ENCODE results near the gene CLCN4. TPM values are rescaled to one million over a fixed set of nuclear protein-coding genes. Genes with fewer than 3 reads are reported as not detected.

Gene CLCN4
- total and polyA plus RNA-seq, 2 donors from 2014 or later, result 2.4 to 7.3 TPM

- no peak for TF ChIP-seq CTCF (IDR thresholded peaks at IDR 0.05; ENCODE audit: borderline replicate concordance, extremely low read depth, insufficient read depth)
- Histone ChIP-seq H3K4me1 (ENCODE audit: control insufficient read depth in 2 of 3, insufficient read depth in 2 of 3, low read depth in 1 of 3, low read length in 3 of 3) (no peaks in the 10 kb centered on the region), H3K27me3 (ENCODE audit: control insufficient read depth, insufficient read depth, low read length) (no peaks in the 10 kb centered on the region), H3K9ac (ENCODE audit: low read length in 3 of 3) (no peak overlapping the region), H3K27ac (ENCODE audit: low read depth in 2 of 2, low read length in 2 of 2) (no peak overlapping the region), H3K4me3 (ENCODE audit: low read length in 3 of 3) (no peak overlapping the region), H3K36me3 (ENCODE audit: control insufficient read depth in 2 of 3, insufficient read depth in 3 of 3, low read length in 3 of 3) (no peaks in the 10 kb centered on the region), H3K9me3 (ENCODE audit: control insufficient read depth in 2 of 3, insufficient read depth in 1 of 3, low read length in 3 of 3) (no peaks in the 10 kb centered on the region)
- intact Hi-C loops (cut with DNase I), result no loop called here
- FAIRE-seq (no peak), DNase-seq (no peak)
These were observed 67.0 kb downstream of the CLCN4 start for GRCh38 chrX:10223781-10224180.

- Histone ChIP-seq H3K27me3 (ENCODE audit: control insufficient read depth, insufficient read depth, low read length) (no peaks in the 10 kb centered on the region), H3K27ac (ENCODE audit: low read depth in 2 of 2, low read length in 2 of 2) (no peak overlapping the region), H3K36me3 (ENCODE audit: control insufficient read depth in 2 of 3, insufficient read depth in 3 of 3, low read length in 3 of 3) (no peaks in the 10 kb centered on the region), H3K4me3 (ENCODE audit: low read length in 3 of 3) (no peak overlapping the region), H3K4me1 (ENCODE audit: control insufficient read depth in 2 of 3, insufficient read depth in 2 of 3, low read depth in 1 of 3, low read length in 3 of 3) (no peaks in the 10 kb centered on the region), H3K9me3 (ENCODE audit: control insufficient read depth in 2 of 3, insufficient read depth in 1 of 3, low read length in 3 of 3) (no peaks in the 10 kb centered on the region), H3K9ac (ENCODE audit: low read length in 3 of 3) (no peak overlapping the region)
- no peak for FAIRE-seq
- DNase-seq, result no peak
- intact Hi-C loops (cut with DNase I), result no loop called here
- TF ChIP-seq CTCF (IDR thresholded peaks at IDR 0.05; ENCODE audit: borderline replicate concordance, extremely low read depth, insufficient read depth), result no peak
These were observed 73.4 kb downstream of the CLCN4 start for GRCh38 chrX:10230222-10230621.

- FAIRE-seq (no peak), DNase-seq (no peak)
- H3K27me3 ChIP-seq (ENCODE audit: control insufficient read depth, insufficient read depth, low read length), result no peaks in the 10 kb centered on the region
- no peak overlapping the region for H3K4me3 ChIP-seq (ENCODE audit: low read length in 3 of 3)
- TF ChIP-seq CTCF (IDR thresholded peaks at IDR 0.05; ENCODE audit: borderline replicate concordance, extremely low read depth, insufficient read depth), result no peak
- H3K9ac ChIP-seq (ENCODE audit: low read length in 3 of 3), result no peak overlapping the region
- H3K4me1 ChIP-seq (ENCODE audit: control insufficient read depth in 2 of 3, insufficient read depth in 2 of 3, low read depth in 1 of 3, low read length in 3 of 3), result no peaks in the 10 kb centered on the region
- H3K36me3 ChIP-seq (ENCODE audit: control insufficient read depth in 2 of 3, insufficient read depth in 3 of 3, low read length in 3 of 3), result no peaks in the 10 kb centered on the region
- no peaks in the 10 kb centered on the region for H3K9me3 ChIP-seq (ENCODE audit: control insufficient read depth in 2 of 3, insufficient read depth in 1 of 3, low read length in 3 of 3)
- H3K27ac ChIP-seq (ENCODE audit: low read depth in 2 of 2, low read length in 2 of 2), result no peak overlapping the region
- intact Hi-C loops (cut with DNase I), result no loop called here
These were observed 74.7 kb downstream of the CLCN4 start for GRCh38 chrX:10231461-10231860.

DNA sequence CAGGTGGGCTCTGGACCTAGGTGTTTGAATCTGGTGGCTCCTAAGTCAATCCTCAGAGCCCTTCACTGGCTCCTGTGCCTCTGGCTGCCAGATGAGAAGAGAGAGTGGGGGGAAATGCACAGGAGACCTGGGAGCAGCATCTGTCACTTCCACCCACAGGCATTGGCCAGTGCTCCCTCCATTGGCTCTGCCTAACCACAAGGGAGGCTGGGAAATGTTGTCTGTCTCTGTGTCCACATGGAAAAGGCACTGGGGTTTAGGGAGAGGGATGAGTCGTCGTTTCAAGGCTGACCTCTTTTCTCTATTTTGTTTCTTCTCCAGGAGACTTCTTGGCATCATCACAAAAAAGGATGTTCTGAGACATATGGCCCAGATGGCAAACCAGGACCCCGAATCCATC is 76.4 kb downstream of the CLCN4 start:
- DNase-seq, result no peak
- Histone ChIP-seq H3K27me3 (ENCODE audit: control insufficient read depth, insufficient read depth, low read length) (no peaks in the 10 kb centered on the region), H3K4me1 (ENCODE audit: control insufficient read depth in 2 of 3, insufficient read depth in 2 of 3, low read depth in 1 of 3, low read length in 3 of 3) (no peaks in the 10 kb centered on the region), H3K9me3 (ENCODE audit: control insufficient read depth in 2 of 3, insufficient read depth in 1 of 3, low read length in 3 of 3) (no peaks in the 10 kb centered on the region), H3K9ac (ENCODE audit: low read length in 3 of 3) (no peak overlapping the region), H3K4me3 (ENCODE audit: low read length in 3 of 3) (no peak overlapping the region), H3K27ac (ENCODE audit: low read depth in 2 of 2, low read length in 2 of 2) (no peak overlapping the region), H3K36me3 (ENCODE audit: control insufficient read depth in 2 of 3, insufficient read depth in 3 of 3, low read length in 3 of 3) (no peaks in the 10 kb centered on the region)
- no peak for FAIRE-seq
- intact Hi-C loops (cut with DNase I), result no loop called here
- no peak for TF ChIP-seq CTCF (IDR thresholded peaks at IDR 0.05; ENCODE audit: borderline replicate concordance, extremely low read depth, insufficient read depth)

All from kidney (tissue), 14 donors.